MM.1S (cell line): ENCODE data around the gene SPAG17.

Source experiments
- EZH2 ChIP-seq: fragments of 300-600 bp; sonication (generic); optimal IDR thresholded peaks from 2 replicates; pipeline ENCODE3; 2017; ENCODE audit warnings: low read depth, mild to moderate bottlenecking, antibody characterized with exemption, low read length, mixed read lengths
- EZH2phosphoT487 ChIP-seq: fragments of 300-600 bp; sonication (generic); IDR thresholded peaks from 2 replicates; pipeline ENCODE4 v1.6.1; 2018; ENCODE audit warnings: antibody characterized with exemption, low read length
- TF ChIP-seq, protein P1 (sequence below): fragments of 300-600 bp; sonication (generic); IDR thresholded peaks from 2 replicates; pipeline ENCODE4 v1.5.1; 2016; ENCODE audit warnings: antibody characterized with exemption, low read length, mixed read lengths

DNA sequence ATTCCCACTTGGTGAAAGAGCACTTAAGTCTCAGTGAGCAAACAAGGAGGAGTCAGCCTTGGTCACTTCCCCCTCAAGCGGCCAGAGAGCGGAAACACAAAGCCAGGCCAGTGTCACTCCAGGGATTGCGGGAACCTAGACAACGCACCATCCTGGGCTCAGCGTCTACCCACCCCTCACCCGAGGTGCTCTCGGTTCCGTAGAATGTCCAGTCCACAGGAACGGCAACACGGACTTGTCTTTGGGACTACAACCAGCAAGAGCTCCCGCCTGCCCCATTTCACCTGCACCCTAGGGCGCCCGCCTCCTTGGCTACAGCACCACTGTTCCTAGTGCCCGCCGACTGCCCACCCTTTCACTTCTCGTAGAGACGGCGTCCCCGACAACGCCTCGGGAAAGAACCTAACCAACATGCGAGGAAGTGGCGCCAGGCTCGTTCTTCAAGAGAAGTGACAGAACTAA lies 256.1 kb downstream of the SPAG17 start:
- TF ChIP-seq, protein P1, sequence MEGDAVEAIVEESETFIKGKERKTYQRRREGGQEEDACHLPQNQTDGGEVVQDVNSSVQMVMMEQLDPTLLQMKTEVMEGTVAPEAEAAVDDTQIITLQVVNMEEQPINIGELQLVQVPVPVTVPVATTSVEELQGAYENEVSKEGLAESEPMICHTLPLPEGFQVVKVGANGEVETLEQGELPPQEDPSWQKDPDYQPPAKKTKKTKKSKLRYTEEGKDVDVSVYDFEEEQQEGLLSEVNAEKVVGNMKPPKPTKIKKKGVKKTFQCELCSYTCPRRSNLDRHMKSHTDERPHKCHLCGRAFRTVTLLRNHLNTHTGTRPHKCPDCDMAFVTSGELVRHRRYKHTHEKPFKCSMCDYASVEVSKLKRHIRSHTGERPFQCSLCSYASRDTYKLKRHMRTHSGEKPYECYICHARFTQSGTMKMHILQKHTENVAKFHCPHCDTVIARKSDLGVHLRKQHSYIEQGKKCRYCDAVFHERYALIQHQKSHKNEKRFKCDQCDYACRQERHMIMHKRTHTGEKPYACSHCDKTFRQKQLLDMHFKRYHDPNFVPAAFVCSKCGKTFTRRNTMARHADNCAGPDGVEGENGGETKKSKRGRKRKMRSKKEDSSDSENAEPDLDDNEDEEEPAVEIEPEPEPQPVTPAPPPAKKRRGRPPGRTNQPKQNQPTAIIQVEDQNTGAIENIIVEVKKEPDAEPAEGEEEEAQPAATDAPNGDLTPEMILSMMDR: no peak
- TF ChIP-seq EZH2 (no peak), EZH2phosphoT487 (no peak)
